Cerebellar nuclear complex (tissue), 1 donor: ENCODE results near the gene B4GAT1.
"Not testable (repeated sequence)": the region's sequence is repeated elsewhere in the genome, so short reads cannot be mapped to it uniquely, and the experiment has no call there.

ENCODE experiments used
- DNase-seq, 2 experiments: peaks; one replicate each; lab custom pipeline; 2025; lab: John Stamatoyannopoulos, UW

The B4GAT1 gene

GRCh38 chr11:66322732-66323427, 24.5 kb downstream of the B4GAT1 start:
- no peak for DNase-seq

GRCh38 chr11:66321606-66322005, 25.8 kb downstream of the B4GAT1 start:
- no peak for DNase-seq

GRCh38 chr11:66320748-66321147, 26.7 kb downstream of the B4GAT1 start:
- DNase-seq, result not testable (repeated sequence)

- not testable (repeated sequence) for DNase-seq
Measured at GRCh38 chr11:66320289-66320688, 27.1 kb downstream of the B4GAT1 start.

- no peak for DNase-seq
Measured at GRCh38 chr11:66318600-66318970, 28.8 kb downstream of the B4GAT1 start.

GRCh38 chr11:66317723-66318599, 29.5 kb downstream of the B4GAT1 start:
- DNase-seq, result no peak

GRCh38 chr11:66317322-66317722, 30.1 kb downstream of the B4GAT1 start:
- no peak for DNase-seq

- DNase-seq, result no peak
Measured at GRCh38 chr11:66316849-66317251, 30.6 kb downstream of the B4GAT1 start, which contains the start of gene CD248. TSS of gene CD248 (minus strand) at chr11:66317044. CDS start at chr11:66317027, 17 bp downstream.

- DNase-seq, result no peak
Measured at GRCh38 chr11:66315921-66316811, 31.3 kb downstream of the B4GAT1 start.

- no peak for DNase-seq
Measured at GRCh38 chr11:66315498-66315885, 31.9 kb downstream of the B4GAT1 start.

GRCh38 chr11:66314561-66315497, 32.6 kb downstream of the B4GAT1 start:
- DNase-seq, result no peak

- DNase-seq, result no peak
Measured at GRCh38 chr11:66314186-66314501, 33.3 kb downstream of the B4GAT1 start.

GRCh38 chr11:66313321-66314185, 33.9 kb downstream of the B4GAT1 start:
- no peak for DNase-seq

- DNase-seq, result peak; percentile 50 to 51
Measured at GRCh38 chr11:66312549-66313320, 34.7 kb downstream of the B4GAT1 start.

- DNase-seq, result peak; percentile 50 to 51
Measured at GRCh38 chr11:66311965-66312548, 35.4 kb downstream of the B4GAT1 start.

GRCh38 chr11:66311470-66311964, 35.9 kb downstream of the B4GAT1 start:
- DNase-seq, result no peak

GRCh38 chr11:66310803-66311440, 36.5 kb downstream of the B4GAT1 start:
- DNase-seq, result not testable (repeated sequence)

- DNase-seq, result no peak
Measured at GRCh38 chr11:66310324-66310723, 37.1 kb downstream of the B4GAT1 start.
